HG03565 (cell line): ENCODE data around the gene TCFL5.

Source experiments
- ATAC-seq: cut with Tn5 transposase; IDR thresholded peaks from one replicate; pipeline ENCODE4 v1.9.1; 2021; ENCODE audit warnings: mild to moderate bottlenecking, moderate library complexity; ENCODE audit not compliant: unreplicated experiment

Gene TCFL5

GRCh38 chr20:62824476-62825332 lies 36.9 kb downstream of the TCFL5 start:
- ATAC-seq, result no peak

GRCh38 chr20:62823688-62824475 lies 37.7 kb downstream of the TCFL5 start:
- no peak for ATAC-seq

- ATAC-seq, result no peak
Measured at GRCh38 chr20:62822788-62823651, 38.6 kb downstream of the TCFL5 start.

- ATAC-seq, result no peak
Measured at GRCh38 chr20:62822239-62822787, 39.3 kb downstream of the TCFL5 start.

- no peak for ATAC-seq
Measured at GRCh38 chr20:62821726-62822210, 39.9 kb downstream of the TCFL5 start.

GRCh38 chr20:62820962-62821725 lies 40.5 kb downstream of the TCFL5 start:
- no peak for ATAC-seq

GRCh38 chr20:62820208-62820961 lies 41.2 kb downstream of the TCFL5 start:
- no peak for ATAC-seq

- ATAC-seq, result no peak
Measured at GRCh38 chr20:62819494-62820174, 42.0 kb downstream of the TCFL5 start.

GRCh38 chr20:62818592-62819493 lies 42.8 kb downstream of the TCFL5 start:
- ATAC-seq, result no peak

GRCh38 chr20:62817975-62818591 lies 43.5 kb downstream of the TCFL5 start:
- ATAC-seq, result no peak

- no peak for ATAC-seq
Measured at GRCh38 chr20:62816884-62817873, 44.4 kb downstream of the TCFL5 start, which contains the start of gene COL9A3. Gene COL9A3 (plus strand): TSS chr20:62817050. CDS start chr20:62817065, 15 bp downstream.

GRCh38 chr20:62816031-62816883 lies 45.4 kb downstream of the TCFL5 start:
- no peak for ATAC-seq

GRCh38 chr20:62815066-62815991 lies 46.3 kb downstream of the TCFL5 start:
- ATAC-seq, result no peak

GRCh38 chr20:62814709-62815065 lies 46.9 kb downstream of the TCFL5 start:
- no peak for ATAC-seq
